HTERT RPE-1 (cell line): ENCODE data around the gene ANKRD36C.
"Not testable (repeated sequence)": the region's sequence is repeated elsewhere in the genome, so short reads cannot be mapped to it uniquely, and the experiment has no call there.

Source experiments
- in situ Hi-C: fragments of 300-500 bp; cut with MboI; formaldehyde crosslinking; loops from 4 replicates; pipeline ENCODE4 v1.14.3; 2020; ENCODE audit warnings: low sequenced_read_pairs

Gene ANKRD36C

GRCh38 chr2:96008051-96008450 is 16.4 kb upstream of the ANKRD36C start:
- in situ Hi-C loops = not testable (repeated sequence)

GRCh38 chr2:96006248-96006647 is 14.6 kb upstream of the ANKRD36C start:
- in situ Hi-C loops = not testable (repeated sequence)

DNA sequence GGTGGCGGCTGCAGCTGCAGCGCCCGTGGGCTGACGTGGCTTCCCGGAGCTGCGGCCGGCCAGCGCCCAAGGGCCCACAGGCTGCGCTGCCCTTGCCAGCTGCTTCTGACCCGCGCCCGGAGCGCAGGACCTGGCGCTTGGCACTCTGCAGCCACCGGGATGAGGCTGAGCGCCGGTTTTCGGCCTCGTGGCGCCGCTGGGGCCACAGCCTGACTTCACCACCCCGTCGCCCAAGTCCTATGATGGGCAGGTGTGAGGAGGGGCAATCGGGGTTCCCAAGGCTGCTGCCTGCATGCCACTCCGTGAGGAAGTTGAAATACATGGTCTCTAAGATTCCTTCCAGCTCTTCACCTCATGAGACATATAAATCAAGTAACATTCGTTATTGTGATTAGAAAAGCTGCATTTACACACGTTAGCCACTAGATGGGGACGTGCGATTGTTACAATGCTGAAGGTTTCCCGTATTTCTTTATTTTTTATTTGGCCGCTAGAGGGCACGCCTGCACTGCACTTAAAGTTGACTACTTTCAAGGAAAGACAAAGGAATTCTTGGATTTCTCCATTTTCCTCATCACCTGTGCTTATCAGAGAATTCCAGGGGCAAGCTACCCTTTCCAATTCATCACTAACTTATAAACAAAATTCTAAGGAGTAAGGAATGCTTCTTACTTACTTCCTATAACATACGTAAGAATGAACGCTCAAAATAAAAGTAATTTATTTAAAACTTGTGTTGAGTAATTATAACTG is 1.1 kb upstream of the ANKRD36C start:
- in situ Hi-C loops = not testable (repeated sequence)

DNA sequence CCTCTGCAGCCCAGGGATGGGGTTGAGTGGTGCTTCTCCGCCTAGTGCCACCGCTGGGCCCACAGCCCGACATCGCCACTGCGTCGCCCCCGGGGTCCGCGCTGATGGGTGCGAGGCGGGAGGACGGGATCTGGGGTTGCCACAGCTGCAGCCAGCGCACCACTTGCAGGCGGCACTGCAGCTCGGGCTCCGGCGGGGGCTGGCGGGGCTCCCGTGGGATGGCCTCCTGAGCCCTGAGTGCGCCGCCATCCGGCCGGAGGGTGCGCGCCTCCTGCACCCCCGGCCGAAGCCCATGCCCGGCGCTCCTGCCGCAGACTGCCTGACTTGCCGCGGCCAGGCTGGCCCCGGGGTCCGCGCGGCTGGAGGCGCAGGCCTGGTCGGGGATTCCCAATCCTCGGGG is 478 bp upstream of the ANKRD36C start:
- in situ Hi-C loops = not testable (repeated sequence)

DNA sequence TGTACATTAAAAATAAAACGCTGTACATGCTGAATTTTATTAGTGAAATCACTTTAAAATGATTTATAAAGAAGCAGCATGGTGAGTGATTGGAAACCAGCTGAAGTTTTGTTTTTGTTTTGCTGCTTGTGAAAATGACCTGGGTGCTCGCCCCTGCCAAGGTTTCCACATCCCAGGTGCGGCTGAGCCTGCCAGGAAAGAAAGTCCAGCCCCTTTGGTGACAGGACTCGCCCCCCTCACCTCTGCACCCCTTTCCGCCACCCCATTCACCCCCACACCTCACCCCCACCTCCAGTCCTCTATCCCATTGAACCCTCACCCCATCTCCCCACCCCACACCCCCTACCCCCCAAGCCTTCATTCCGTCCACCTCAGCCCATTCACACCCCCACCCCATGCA is 740 bp downstream of the ANKRD36C start:
- in situ Hi-C loops = not testable (repeated sequence)

DNA sequence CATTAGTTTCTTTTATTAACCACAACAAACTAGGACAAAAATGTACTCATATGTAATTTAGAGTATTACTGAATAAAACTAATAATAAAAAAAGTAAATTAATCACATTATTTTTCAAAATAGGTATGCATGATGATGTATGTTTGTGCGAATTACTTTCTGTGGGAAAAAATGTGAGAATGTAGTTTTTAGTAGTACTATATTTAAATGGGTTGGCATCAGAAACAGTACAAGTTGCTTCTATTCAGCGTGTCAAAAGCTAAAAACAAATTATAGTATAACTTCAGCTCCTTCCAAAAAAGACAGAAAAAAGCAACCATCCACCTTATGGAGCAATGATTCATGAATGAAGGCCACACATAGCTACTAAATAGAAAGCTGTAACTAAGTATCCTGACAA is 40.0 kb downstream of the ANKRD36C start:
- in situ Hi-C loops = not testable (repeated sequence)

GRCh38 chr2:95948039-95948438 is 43.6 kb downstream of the ANKRD36C start:
- in situ Hi-C loops = not testable (repeated sequence)

DNA sequence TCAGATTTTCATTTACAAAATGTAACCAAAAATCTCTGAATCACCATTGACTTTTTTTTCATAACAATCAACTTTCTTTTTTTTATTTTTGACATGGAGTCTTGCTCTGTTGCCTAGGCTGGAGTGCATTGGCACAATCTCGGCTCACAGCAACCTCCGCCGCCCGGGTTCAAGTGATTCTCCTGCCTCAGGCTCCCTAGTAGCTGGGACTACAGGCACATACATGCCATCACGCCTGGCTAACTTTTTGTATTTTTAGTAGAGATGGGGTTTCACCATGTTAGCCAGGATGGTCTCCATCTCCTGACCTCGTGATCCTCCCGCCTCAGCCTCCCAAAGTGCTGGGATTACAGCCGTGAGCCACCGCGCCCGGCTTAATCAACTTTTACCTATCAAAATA is 51.7 kb downstream of the ANKRD36C start:
- in situ Hi-C loops = not testable (repeated sequence)

DNA sequence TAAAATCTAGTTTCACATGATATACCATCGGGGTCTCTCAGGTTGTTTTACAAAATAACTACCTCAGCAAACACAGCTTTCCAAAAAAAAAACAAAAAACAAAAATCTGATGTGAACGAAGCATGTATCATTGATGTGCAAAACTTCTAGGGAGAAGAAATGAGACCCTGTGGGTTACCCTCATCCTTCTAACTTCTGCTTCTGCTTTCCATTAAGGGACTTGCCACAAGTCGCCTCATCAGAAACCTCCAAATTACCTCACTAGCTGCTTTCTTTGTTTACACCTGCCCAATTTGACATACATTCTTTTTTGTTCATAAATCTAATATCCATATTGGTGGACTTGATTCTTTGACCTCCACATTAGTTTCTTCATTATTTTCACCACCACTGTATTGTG is 60.9 kb downstream of the ANKRD36C start:
- in situ Hi-C loops = not testable (repeated sequence)

- in situ Hi-C loops = not testable (repeated sequence)
Measured at GRCh38 chr2:95917007-95917406, 74.6 kb downstream of the ANKRD36C start.

DNA sequence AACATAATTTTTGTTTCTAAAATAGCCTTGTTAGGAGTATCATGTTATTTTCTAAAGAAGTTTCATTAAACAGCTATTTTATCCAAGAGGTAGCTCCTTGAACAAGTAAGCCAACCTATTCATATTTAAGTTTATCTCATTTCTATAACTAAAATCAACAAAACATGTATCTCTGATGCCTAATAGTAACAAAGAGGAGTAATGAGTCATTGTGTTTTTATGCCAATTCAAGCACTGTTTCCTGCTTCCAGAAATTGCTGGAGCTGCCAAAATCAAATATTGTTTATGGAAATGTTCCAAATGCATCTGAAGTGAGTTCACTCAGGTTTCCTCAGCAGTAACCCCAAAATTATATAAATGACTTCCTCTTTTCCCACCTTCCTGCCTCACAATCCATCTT is 76.5 kb downstream of the ANKRD36C start:
- in situ Hi-C loops = not testable (repeated sequence)

GRCh38 chr2:95911431-95911830 is 80.2 kb downstream of the ANKRD36C start:
- in situ Hi-C loops = not testable (repeated sequence)

GRCh38 chr2:95894443-95894842 is 97.2 kb downstream of the ANKRD36C start:
- in situ Hi-C loops = not testable (repeated sequence)

DNA sequence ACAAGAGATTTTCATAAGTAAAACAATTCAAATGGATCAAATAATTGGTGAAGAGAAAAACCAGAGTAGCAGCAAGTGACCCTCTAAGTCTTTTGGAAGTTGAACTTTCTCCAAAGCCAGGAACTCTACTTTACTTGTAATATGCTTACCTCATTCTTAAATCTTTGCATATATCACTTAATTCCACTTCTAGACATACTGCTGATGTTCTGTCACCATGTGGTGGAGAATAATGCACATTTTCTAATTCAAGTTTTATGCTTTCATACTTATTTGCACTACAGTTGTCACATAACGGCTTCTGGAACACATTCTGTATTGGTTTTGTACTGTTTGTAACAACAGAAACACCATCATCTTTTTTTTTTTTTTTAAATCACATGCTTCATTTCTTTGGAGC is 123.7 kb downstream of the ANKRD36C start:
- in situ Hi-C loops = not testable (repeated sequence)

DNA sequence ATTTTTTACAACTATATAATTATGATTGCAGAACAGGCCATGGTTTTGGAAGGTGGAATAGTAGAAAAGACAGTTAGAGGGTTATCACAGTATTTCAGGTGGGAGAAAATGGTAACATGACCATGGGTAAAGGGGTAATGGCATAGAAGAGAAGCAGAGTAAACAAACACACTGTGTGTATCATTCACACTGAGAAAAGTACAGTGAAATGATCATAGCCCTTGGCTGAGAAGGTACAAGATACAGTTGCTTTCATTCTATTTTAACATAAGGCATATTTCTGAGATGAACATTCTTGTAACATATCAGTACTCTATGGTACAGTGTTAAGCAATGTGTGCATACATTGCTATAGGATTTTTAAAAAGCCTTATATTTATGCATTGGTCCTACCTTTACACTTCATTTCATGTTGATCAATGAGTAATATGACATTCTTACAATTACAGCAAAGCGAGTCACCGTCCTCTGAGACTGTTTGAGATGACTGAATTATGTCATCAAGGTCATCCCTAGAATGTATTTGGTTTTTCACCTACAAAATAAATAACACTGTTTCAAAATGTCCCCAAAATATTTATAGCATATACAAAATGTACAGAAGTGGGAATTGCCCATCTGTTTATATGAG is 124.5 kb downstream of the ANKRD36C start:
- in situ Hi-C loops = not testable (repeated sequence)

DNA sequence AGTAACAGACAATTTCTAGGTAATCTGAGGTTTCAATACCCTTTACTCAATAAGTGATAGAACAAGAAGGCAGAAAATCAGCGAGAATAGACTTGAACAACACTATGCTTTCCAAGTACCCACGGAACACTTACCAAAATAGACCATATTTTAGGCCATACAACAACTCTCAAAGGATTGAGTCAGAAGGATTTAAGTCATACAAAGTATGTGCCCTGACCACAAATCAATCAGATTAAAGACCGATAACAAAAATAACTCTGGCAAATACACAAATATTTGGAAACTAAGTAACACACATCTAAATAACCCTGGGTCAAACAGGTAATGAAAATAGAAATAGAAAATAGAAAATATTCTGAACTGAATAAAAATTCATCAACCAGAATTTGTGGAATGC is 129.5 kb downstream of the ANKRD36C start:
- in situ Hi-C loops = not testable (repeated sequence)

- in situ Hi-C loops = no loop called here
Measured at GRCh38 chr2:95836151-95836550, 155.5 kb downstream of the ANKRD36C start.

GRCh38 chr2:95834077-95835013 is 157.3 kb downstream of the ANKRD36C start:
- in situ Hi-C loops = not testable (repeated sequence)

DNA sequence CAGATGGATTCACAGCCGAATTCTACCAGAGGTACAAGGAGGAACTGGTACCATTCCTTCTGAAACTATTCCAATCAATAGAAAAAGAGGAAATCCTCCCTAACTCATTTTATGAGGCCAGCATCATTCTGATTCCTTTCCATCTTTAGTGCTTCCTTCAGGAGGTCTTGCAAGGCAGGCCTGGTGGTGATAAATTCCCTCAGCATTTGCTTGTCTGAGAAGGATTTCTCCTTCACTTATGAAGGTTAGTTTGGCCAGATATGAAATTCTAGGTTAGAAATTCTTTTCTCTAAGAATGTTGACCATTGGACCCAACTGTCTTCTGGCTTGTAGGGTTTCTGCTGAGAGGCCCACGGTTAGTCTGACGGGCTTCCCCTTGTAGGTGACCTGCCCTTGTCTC is 167.4 kb downstream of the ANKRD36C start:
- in situ Hi-C loops = not testable (repeated sequence)

GRCh38 chr2:95817521-95817920 is 174.1 kb downstream of the ANKRD36C start:
- in situ Hi-C loops = not testable (repeated sequence)

GRCh38 chr2:95813311-95813710 is 178.3 kb downstream of the ANKRD36C start:
- in situ Hi-C loops = not testable (repeated sequence)
